GM21825 (cell line): ENCODE results near the gene CASP5.
"Not testable (repeated sequence)": the region's sequence is repeated elsewhere in the genome, so short reads cannot be mapped to it uniquely, and the experiment has no call there.

Source experiments
- ATAC-seq: cut with Tn5 transposase; IDR thresholded peaks from one replicate; pipeline ENCODE4 v1.9.1; 2021; ENCODE audit warnings: mild to moderate bottlenecking, moderate library complexity; ENCODE audit not compliant: unreplicated experiment

Gene CASP5

DNA sequence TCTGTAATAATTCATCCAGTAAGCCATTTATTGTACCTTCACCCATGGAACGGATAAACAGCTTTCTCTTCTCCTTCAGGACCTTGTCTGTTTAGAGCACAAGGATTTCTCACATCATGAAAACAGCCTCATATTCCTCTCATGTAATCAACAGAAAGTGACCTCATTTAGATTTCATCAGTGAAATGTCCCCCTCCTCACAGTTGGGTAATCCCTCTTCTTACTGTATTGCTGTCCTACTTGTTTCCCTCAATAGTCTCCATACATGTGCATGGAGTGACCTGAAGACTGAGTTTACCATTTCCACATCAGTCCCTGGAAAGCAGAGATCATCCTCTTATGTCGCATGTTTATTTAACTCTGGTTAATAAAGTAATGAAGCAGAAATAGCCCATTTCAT lies 11.4 kb upstream of the CASP5 start:
- not testable (repeated sequence) for ATAC-seq

DNA sequence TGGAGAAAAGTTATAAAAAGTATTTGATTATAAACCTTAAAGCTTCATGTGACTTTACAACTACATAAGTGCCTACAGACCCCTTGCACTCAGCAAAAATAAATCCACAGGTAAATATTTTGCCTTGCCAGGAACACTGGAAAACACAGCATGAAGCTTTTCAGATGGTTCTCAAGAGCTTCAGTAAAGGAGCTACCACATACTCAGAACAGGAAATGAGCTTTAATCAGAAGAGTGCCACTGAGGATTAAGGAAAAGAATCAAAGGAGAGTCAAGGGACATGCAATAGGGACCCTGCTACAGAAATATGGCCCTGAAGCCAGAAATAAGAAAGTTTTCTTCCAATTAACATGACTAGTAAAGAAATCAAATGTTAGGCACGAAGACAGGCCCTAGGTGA lies 10.8 kb upstream of the CASP5 start:
- no peak for ATAC-seq

DNA sequence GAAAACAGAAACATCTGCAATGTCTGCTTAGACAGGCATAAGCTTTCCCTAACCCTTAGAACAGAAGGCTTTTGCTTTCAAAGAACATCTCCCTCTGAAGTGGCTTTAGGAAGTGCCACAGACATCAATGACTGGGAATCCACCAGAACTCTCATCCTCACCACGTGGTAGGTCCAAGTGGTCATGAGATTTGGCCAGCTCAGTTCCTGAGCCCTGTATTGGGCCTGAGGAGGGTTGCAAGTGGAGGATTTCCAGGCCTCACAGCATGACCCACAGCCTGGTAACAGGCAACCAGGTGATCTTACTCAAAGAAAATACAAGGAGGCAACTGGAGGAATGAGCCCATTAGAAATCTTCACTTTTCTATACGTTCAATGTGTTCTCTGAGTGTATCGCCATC lies 10.4 kb upstream of the CASP5 start:
- no peak for ATAC-seq

DNA sequence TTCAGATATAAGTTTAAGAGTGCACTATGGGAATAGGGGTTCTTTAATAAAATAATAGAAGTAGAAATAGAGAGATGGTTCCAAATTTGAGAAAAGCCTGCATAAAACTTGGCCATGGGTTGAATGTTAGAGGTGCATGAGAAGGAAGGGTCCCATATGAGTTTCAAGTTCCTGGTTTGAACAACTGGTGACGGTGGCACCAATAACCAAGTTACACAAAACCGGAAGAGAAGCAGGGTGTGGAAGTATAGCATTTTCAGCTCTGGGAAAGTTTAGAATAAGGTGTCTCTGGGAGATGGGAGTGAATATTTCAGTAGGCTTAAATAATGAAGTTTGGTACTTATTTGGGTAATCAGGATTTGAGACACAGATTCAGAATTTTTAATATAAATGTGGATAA lies 9.5 kb upstream of the CASP5 start:
- ATAC-seq, result no peak

DNA sequence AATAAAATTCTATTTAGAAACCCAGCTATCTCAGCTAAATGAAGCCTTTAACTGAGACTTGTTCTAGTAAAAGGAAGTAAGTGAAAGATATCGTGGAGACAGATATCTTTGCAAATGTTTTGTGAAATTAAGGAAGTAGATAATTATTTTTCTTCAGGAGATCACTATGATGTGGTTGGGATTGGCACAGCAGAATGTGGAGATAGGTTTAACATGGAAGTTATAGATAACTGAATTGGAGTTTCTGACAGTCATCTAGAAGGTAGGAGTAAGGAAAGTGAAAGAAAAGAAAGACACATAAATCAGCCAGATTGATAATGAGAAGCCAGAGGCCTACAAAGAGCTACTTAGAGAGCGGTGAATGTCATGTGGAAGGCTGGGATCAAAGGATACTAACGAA lies 4.7 kb upstream of the CASP5 start:
- no peak for ATAC-seq

DNA sequence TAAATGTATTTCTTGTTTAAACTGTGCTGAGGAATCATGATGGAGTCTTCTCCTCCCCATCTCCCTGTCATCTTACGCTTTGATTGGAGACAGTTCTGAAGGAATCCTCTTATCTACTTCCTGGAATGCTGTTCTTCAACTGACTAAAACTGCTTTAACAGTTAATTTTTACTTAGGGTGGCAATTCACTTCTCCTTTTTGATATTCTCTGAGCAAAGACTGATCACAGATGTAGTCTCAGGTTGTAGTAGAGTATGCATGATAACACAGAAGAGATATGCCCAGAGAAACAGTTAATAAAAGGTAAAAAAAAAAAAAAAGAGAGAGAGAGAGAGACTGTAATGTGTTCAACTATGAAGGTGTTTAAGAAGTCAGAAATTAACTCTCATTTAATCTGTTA lies 1.4 kb upstream of the CASP5 start:
- ATAC-seq, result no peak

DNA sequence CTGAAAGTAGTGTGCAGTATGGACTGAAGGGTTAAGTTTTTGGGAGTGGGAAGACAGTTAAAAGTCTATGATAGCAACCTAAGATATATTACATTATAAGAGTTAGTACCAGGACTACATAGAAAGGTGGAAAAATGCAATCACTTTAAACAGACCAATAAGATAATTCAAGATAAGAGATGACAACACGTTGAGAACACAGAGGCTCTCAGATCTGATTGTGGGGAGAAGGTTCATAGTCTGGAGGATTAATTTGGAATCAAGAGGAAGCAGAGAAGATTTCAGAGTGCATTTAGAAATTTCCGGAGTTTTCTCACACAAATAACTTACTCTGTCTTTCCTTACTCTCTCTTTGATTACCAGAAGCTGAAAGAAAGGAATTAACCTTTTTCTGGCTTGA lies 441 bp downstream of the CASP5 start:
- ATAC-seq, result no peak

DNA sequence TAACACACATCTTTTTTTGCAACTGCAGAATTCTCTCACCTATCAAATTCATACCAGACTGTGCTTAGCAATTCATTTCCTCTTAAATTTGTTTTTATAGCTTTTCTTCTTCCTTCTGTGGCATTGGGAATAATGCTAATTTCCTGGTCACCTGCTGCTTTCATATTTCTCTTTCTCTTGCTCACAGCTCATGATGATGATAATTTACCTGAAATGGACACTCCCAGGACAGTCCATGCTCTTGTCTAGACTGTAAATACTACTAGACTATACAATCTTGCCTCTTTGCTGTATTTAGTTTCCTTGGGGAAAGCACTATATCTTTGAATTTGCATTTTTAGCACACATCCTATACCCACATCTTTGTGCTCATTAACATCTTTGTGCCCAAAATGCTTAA lies 15.5 kb downstream of the CASP5 start:
- no peak for ATAC-seq

DNA sequence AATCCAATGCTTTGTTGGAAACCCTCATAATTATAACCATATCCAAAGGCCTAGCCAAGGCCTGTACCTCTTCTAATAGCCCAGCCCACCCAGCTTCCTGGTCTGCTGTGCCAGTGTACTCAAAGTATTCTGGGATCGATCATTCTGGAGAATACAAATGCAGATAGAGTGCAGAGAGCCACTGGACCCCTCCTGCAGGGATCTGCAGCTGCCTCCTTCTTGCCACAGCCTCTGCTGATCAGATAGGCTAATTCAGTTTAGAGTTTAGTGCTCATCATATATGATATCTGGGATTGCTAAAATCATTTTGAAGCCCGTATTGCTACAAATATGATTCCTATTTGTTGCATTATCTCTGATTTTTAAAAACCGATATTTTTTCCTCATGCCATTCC lies 17.5 kb downstream of the CASP5 start:
- no peak for ATAC-seq

DNA sequence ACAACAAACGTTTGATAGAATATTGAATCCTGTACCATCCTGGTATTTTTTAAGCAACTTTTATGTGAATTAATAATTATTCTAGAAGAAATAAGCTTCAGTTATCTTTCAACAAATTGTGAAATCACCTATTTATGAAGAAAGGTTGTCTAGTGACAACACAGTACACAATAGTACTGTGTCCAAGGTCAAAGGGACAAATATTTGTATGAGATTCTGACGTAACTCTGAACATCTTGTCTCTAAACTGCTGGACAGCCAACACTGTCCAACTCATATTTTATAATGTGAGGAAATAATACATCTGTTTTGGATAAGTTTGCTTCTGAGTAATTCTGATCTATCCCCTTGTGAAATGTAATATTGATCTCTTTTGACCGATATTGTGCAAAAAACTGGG lies 18.9 kb downstream of the CASP5 start:
- ATAC-seq, result no peak

DNA sequence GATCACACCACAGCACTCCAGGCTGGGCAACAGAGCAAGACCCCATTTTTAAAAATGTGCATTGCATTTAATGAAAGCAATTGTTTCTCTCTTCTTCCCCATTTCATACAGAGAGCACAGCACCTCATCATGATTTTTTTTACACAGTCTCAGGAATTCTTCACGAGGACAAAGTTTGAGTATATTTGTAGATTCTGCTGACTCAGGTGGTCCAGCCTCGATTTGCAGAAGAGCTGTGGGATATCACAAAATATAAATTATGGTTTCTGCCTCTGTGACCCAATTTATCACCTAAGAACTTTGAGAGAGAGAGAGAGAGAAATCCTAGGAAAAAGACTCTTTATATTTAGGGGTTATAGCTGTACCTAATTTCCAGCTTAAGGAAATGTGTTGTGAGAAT lies 19.8 kb downstream of the CASP5 start:
- ATAC-seq, result no peak

DNA sequence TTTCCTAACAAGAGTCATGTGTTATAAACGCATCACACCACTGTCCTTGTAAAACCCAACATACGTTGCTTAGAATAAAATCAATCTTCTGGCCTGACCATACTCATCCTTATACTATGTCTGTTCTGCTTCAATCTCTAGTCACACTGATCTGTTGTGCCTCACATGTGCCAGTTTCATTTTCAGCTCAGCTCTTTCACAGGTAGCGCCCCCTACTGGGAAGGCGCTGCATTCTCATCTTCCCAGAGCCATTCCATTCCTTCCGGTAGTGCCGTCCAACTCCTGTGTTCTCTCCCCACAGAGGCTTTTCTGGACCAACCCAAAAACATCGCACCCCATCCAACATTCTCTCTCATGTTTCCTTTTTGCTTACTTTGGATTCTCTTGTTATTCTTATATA lies 22.2 kb downstream of the CASP5 start:
- ATAC-seq, result peak; percentile 81

DNA sequence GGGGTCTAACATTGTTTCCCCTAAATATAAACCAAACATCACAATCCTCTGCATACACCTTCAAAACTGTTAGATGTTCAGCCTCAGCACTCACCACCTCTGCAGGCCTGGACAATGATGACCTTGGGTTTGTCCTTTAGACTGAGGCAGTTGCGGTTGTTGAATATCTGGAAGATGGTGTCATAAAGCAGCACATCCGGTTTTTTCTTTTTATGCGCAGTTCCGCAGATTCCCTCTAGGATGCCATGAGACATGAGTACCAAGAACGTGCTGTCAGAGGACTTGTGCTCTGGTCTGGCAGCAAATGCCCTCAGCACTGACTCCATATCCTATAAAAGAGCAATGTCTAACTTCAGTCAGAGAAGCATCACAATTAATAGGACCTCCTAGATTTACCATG lies 22.8 kb downstream of the CASP5 start:
- ATAC-seq, result no peak

DNA sequence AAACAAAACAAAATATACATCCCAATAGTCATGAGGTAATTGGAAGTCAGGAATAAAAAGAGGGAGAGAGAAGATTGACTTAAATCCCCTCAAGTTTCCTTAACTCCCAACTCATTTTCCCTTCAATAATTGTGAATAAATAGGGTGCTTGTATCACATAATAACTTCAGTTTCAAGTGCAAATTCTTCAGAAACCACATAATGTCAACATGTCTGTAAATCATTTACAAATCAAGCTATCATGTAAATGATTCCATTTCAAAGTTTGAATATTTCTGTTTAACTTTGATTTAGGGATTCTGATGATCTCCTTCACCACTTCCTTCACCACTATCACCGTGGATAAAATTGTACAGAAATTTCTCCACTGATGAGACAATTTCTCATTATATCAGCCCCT lies 23.2 kb downstream of the CASP5 start:
- no peak for ATAC-seq

DNA sequence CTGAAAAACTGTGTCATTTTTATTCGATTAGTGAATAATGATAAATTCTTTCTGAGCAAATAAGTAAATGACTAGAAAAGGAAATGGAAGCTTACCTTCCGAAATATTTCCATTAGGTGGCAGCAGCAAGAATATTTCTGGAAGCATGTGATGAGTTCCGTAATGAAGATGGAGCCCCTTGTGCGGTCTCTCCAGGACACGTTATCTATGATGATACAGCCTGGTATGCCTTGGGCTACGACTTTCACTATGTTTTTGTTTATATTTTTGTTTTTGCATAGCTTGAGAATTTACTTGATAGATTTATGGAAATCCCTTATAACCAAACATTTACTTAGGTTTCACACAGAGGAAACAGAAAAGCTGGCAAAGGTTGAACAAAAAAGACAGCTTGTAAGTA lies 25.7 kb downstream of the CASP5 start:
- ATAC-seq, result no peak

DNA sequence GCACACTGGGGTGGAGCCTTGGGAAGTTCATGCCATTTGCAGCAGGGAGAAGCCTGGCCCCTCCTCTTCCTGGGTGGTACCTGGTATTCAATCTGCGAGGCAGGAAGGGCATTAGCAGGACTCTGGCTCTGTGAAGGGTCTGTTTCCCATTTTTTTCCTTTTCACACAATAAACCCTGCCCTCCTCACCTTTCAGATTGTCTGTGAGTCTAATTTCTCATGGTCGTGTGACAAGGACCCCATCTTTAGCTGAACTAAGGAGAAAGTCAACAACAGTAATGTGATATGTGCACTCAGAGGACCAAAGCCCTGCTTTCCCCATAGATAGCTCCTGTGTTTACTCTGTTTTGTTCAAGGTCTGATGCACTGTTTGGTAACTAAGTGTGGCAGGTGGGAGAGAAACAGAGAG lies 28.0 kb downstream of the CASP5 start:
- ATAC-seq, result no peak

DNA sequence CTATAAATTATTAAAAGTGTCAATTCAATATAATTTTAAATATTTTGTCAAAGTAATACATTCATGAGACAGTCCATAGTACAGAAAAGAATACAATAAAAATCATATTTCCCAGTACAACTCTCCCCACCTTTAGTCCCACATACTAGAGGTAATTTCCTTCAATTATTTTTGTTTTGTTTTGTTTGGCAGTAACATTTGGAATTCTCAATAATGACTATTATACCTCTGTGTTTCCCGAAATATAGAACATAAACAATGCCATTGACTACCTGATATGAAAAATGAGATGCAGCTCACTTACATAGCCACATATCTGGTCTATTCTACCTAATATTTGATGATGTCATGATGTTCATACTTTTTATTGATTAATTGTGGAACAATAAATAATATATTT lies 30.2 kb downstream of the CASP5 start:
- no peak for ATAC-seq

DNA sequence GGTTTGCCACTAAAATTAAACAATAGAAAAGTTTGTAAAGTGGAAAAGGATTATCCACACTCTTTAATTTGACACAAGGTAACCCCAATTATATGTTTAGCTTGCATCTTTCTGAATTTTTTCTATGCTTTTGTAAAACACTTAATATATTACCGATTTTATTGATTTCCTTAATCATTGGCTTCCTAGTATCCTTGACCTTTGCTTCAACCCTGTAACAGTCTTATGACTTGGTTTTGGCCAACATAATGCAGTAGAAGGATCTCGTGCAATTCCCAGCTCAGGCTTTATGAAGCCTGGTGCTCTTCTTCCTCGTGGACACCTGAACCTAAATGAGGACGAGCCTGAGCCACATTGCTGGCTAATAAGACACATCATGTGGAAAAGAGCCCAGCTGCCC lies 31.0 kb downstream of the CASP5 start:
- ATAC-seq, result no peak

DNA sequence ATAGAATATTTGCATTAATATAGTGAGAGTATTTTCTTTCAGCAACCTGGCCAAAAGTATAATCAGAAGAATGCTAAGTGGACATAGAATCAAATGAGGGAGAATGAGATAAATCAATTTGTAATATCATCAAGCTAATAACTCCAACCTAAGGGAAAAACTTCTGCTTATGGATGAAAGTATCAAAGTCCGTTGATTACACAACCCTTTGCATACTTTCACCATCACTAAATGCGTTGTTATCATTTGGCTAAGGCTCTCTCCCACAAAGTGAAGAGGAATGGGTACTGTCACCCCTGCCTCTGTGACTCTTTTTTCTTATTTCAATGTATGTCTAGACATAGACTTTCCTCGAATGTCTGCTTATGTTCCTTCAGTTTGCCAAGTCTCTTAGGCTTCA lies 38.2 kb downstream of the CASP5 start:
- no peak for ATAC-seq

DNA sequence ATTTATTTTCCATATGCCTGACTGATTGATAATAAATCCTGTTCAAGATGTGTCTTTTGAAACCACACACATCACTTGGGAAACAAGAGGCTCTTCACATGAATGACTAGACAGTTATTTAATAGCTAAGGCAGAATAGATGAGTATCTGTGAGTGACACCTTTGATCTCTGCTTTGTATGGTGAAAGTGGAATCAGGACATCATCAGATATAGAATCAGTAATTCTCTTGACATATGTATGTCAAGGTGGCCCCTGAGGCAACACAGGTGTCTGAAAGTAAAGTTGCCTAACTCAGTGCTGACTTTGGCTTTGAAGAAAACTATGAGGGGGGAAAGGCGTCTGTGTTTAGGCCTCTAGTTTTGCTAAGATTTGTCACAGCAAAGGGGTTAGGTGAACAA lies 43.1 kb downstream of the CASP5 start:
- ATAC-seq, result no peak

DNA sequence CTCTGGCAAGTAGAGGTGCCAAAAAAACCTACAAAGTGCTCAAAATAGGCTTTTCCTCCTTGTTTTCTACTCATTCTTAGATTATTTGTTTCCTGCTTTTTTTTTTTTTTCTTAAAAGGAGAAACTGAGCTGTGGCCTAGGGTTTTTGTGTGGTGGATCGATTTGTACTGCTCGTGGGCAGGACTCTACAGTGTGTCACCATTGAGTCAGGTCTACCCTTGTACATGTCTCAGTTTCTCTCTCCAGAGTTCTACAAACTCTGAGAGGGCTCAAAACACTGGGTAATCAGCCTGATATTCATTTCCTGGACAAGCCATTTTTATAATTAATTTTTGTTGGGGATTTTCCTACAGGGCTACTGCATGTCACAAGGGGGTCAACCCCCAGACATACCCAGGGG lies 49.4 kb downstream of the CASP5 start:
- ATAC-seq, result no peak

DNA sequence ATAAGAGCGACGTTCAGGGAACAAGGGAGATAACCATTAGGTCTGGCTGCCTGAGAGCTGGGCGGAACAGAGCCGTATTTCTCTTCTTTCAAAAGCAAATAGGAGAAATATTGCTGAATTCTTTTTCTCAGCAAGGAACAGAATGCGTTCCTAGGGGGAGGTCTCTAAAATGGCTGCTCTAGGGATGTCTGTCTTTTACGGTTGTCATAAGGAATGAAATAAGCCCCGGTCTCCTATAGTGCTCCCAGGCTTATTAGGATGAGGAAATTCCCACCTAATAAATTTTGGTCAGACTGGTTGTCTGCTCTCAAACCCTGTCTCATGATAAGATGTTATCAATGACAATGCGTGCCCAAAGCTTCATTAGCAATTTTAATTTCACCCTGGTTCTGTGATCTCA lies 50.0 kb downstream of the CASP5 start:
- ATAC-seq, result not testable (repeated sequence)

DNA sequence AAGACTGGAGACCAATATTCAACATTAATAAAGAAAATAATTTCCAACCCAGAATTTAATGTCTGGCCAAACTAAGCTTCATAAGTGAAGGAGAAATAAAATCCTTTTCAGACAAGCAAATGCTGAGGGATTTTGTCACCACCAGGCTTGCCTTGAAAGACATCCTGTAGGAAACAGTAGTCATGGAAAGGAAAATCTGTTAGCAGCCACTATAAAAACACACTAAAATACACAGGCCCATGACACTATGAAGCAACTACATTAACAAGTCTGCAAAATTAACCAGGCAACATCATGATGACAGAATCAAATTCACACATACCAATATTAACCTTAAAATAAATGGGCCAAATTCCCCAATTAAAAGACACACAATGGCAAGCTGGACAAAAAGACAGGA lies 52.2 kb downstream of the CASP5 start:
- ATAC-seq, result no peak
